ENCODE measurements around the gene TNRC6B. TPM values are rescaled to one million over a fixed set of nuclear protein-coding genes. Genes with fewer than 3 reads are reported as not detected.
"Not testable (repeated sequence)": the region's sequence is repeated elsewhere in the genome, so short reads cannot be mapped to it uniquely, and the experiment has no call there.

Gene TNRC6B
- total and polyA plus RNA-seq, 2 experiments from 2014 or later = 46.9 to 87.8 TPM

DNA sequence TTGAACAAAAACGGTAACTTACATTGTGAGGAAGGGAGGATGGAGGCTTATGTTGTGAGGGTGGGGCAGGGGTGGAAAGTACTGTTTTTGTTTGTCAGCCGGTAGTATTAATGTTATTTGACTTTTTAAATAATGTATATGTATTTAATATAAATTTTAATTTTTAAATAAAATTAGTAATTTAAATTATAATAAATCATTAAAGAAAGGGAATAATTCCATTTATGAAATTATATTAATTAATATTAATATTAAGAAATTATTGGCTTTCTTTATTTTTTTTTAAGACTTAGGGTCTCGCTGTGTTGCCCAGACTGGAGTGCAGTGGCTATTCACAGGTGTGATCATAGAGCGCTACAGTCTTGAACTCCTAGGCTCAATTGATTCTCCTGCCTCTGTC, 24.0 kb upstream of the TNRC6B start:
- no peaks in the 10 kb centered on the region for H3K79me2 ChIP-seq (replicated peaks; ENCODE audit: insufficient read depth)
- Mint-ChIP-seq H3K27ac (no peak overlapping the region), H3K27me3 (ENCODE audit: insufficient read depth, low read depth, poor library complexity) (peaks cover 5% of the 10 kb centered on the region), H3K9me3 (no peaks in the 10 kb centered on the region), H3K36me3 (ENCODE audit: low read depth) (no peaks in the 10 kb centered on the region), H3K4me3 (no peak overlapping the region), H3K4me1 (peaks cover 9% of the 10 kb centered on the region)
- no peaks in the 10 kb centered on the region for H3F3A ChIP-seq (replicated peaks; ENCODE audit: low read depth)
- no peak overlapping the region for H3K27ac ChIP-seq (ENCODE audit: low read depth)
- no peaks in the 10 kb centered on the region for H3K9me2 ChIP-seq (ENCODE audit: insufficient read depth)
- DNase-seq (ENCODE audit: low spot score) = no peak
- TF ChIP-seq CTCF (conservative IDR thresholded peaks at IDR 0.05; ENCODE audit: low read depth in 2 of 2) = no peak
- TF ChIP-seq ZNF331 (CRISPR knock-in tag; IDR thresholded peaks at IDR 0.05; ENCODE audit: low read depth) = no peak
- TF ChIP-seq EZH2phosphoT487 (IDR thresholded peaks at IDR 0.05; ENCODE audit: unreplicated experiment) = no peak
- no peak for TF ChIP-seq REST (IDR thresholded peaks at IDR 0.05; ENCODE audit: unreplicated experiment)
- TF ChIP-seq JUNB (IDR thresholded peaks at IDR 0.05; ENCODE audit: unreplicated experiment) = no peak
- H4K20me1 ChIP-seq (replicated peaks; ENCODE audit: insufficient read depth) = no peaks in the 10 kb centered on the region
- no peaks in the 10 kb centered on the region for H3K27me3 ChIP-seq (ENCODE audit: insufficient read depth)
- H2AFZ ChIP-seq = no peak overlapping the region
- H3K4me3 ChIP-seq = no peak overlapping the region
- H3K4me2 ChIP-seq = no peak overlapping the region
- H3K4me1 ChIP-seq (ENCODE audit: insufficient read depth) = peaks cover 10% of the 10 kb centered on the region; the same call in 1 of the 2 replicates
- ATAC-seq = no peak
- H3K36me3 ChIP-seq (ENCODE audit: insufficient read depth) = no peaks in the 10 kb centered on the region

GRCh38 chr22:40156001-40156516, 21.7 kb upstream of the TNRC6B start:
- peak; percentile 74 for DNase-seq (ENCODE audit: low spot score)
- H3K9me2 ChIP-seq (ENCODE audit: insufficient read depth) = no peaks in the 10 kb centered on the region
- H3F3A ChIP-seq (replicated peaks; ENCODE audit: low read depth) = no peaks in the 10 kb centered on the region
- Mint-ChIP-seq H3K27me3 (ENCODE audit: insufficient read depth, low read depth, poor library complexity) (no peaks in the 10 kb centered on the region), H3K36me3 (ENCODE audit: low read depth) (no peaks in the 10 kb centered on the region; the same call in 2 of the 3 replicates), H3K27ac (no peak overlapping the region), H3K4me1 (peaks cover 9% of the 10 kb centered on the region), H3K4me3 (no peak overlapping the region), H3K9me3 (no peaks in the 10 kb centered on the region)
- H3K27me3 ChIP-seq (ENCODE audit: insufficient read depth) = no peaks in the 10 kb centered on the region
- H3K4me2 ChIP-seq = no peak overlapping the region
- no peaks in the 10 kb centered on the region for H3K79me2 ChIP-seq (replicated peaks; ENCODE audit: insufficient read depth)
- no peaks in the 10 kb centered on the region for H3K36me3 ChIP-seq (ENCODE audit: insufficient read depth)
- no peak overlapping the region for H3K4me3 ChIP-seq
- H3K4me1 ChIP-seq (ENCODE audit: insufficient read depth) = peaks cover 10% of the 10 kb centered on the region; the same call in 1 of the 2 replicates
- no peaks in the 10 kb centered on the region for H4K20me1 ChIP-seq (replicated peaks; ENCODE audit: insufficient read depth)
- no peak overlapping the region for H3K27ac ChIP-seq (ENCODE audit: low read depth)
- peak; percentile 47 to 51 for TF ChIP-seq CTCF (conservative IDR thresholded peaks at IDR 0.05; ENCODE audit: low read depth in 2 of 2)
- no peak for TF ChIP-seq JUNB (IDR thresholded peaks at IDR 0.05; ENCODE audit: unreplicated experiment)
- no peak overlapping the region for H2AFZ ChIP-seq
- peak; percentile 98 for ATAC-seq

DNA sequence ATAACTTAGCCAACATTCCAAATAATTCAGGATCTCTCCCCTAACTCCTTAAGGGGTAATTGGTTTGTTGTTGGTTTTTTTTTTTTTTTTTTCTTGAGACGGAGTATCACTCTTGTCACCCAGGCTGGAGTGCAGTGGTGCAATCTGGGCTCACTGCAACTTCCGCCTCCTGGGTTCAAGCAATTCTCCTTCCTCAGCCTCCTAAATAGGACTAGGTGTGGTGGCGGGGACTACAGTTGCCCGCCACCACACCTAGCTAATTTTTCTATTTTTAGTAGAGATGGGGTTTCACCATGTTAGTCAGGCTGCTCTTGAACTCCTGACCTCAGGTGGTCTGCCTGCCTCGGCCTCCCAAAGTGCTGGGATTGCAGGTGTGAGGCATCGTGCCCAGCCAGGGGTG, 21.0 kb upstream of the TNRC6B start:
- not testable (repeated sequence) for ATAC-seq; DNase-seq (ENCODE audit: low spot score); H3K27me3 ChIP-seq (ENCODE audit: insufficient read depth); H3F3A ChIP-seq (replicated peaks; ENCODE audit: low read depth); H3K9me2 ChIP-seq (ENCODE audit: insufficient read depth); H3K9me3 Mint-ChIP-seq; H3K36me3 ChIP-seq (ENCODE audit: insufficient read depth); H3K4me2 ChIP-seq; H3K4me3 ChIP-seq; H2AFZ ChIP-seq; H3K36me3 Mint-ChIP-seq (ENCODE audit: low read depth); H3K4me3 Mint-ChIP-seq; H3K27ac ChIP-seq (ENCODE audit: low read depth); H3K4me1 ChIP-seq (ENCODE audit: insufficient read depth); H4K20me1 ChIP-seq (replicated peaks; ENCODE audit: insufficient read depth); H3K79me2 ChIP-seq (replicated peaks; ENCODE audit: insufficient read depth); H3K27me3 Mint-ChIP-seq (ENCODE audit: insufficient read depth, low read depth, poor library complexity); H3K27ac Mint-ChIP-seq; H3K4me1 Mint-ChIP-seq

Data from GM23338 (cell line).